Prostate gland (tissue), 2 donors: ENCODE results near the gene SORT1. TPM values are rescaled to one million over a fixed set of nuclear protein-coding genes. Genes with fewer than 3 reads are reported as not detected.

Source experiments
- DNase-seq: peaks from one replicate; pipeline ENCODE4 v3.0.0-alpha.2; 2019; ENCODE audit warnings: low spot score
- H3K27ac ChIP-seq, 2 donors: fragments of 200-600 bp; sonication (generic); 2 replicates each; pipeline ENCODE4 v1.5.1; 2017 to 2019
- H3K27me3 ChIP-seq: fragments of 200-600 bp; sonication (generic); replicated peaks from 2 replicates; pipeline ENCODE4 v1.5.1; 2019; ENCODE audit not compliant: insufficient read depth
- H3K36me3 ChIP-seq, 2 donors: fragments of 200-600 bp; sonication (generic); 1 replicate in 1 of 2; 2 replicates in 1 of 2; pipeline versions ENCODE4 v1.5.1 to v1.8.1; 2017 to 2019
- H3K4me1 ChIP-seq: fragments of 200-600 bp; sonication (generic); replicated peaks from 2 replicates; pipeline ENCODE4 v1.5.1; 2019
- H3K4me3 ChIP-seq, 2 donors: fragments of 200-600 bp; sonication (generic); 2 replicates each; pipeline ENCODE4 v1.5.1; 2017 to 2019
- H3K9me3 ChIP-seq: fragments of 200-600 bp; sonication (generic); 2 replicates; pipeline ENCODE4 v1.5.1; 2017
- POLR2A ChIP-seq: fragments of 450-650 bp; IDR thresholded peaks from one replicate; pipeline ENCODE4 v1.6.1; 2016; ENCODE audit warnings: antibody characterized with exemption, mild to moderate bottlenecking
- POLR2AphosphoS5 ChIP-seq: sonication (generic); formaldehyde crosslinking; IDR thresholded peaks from one replicate; pipeline ENCODE4 v1.6.1; 2017; ENCODE audit warnings: antibody characterized with exemption
- WGBS: methylation state at CpG from one replicate; pipeline ENCODE4 v1.1.5; 2018; 5-methylcytosine and 5-hydroxymethylcytosine counted together
- intact Hi-C: fragments of 100-400 bp; cut with DNase I; formaldehyde crosslinking; loops from one replicate; pipeline ENCODE4 v1.14.2; 2022
- total RNA-seq, 2 donors: library from RNA; depleted of rRNA; stranded (reverse); fragments of >200 nt; gene quantifications; one replicate each; pipeline ENCODE4 v1.1.0, GENCODE V29; 2016
- TF ChIP-seq, protein P1 (sequence below), 4 experiments: fragments of 200-600 bp in 2 of 4; fragments of 450-650 bp in 2 of 4; sonication (generic) in 2 of 4; IDR thresholded peaks; 1 replicate in 3 of 4; 2 replicates in 1 of 4; pipeline ENCODE4 v1.5.1; 2016 to 2019; ENCODE audit warnings: antibody characterized with exemption in 4 of 4, mild to moderate bottlenecking in 2 of 4, moderate library complexity in 2 of 4

The SORT1 gene
- total RNA-seq, 2 donors from 2014 or later: 34.0 to 164 TPM

DNA sequence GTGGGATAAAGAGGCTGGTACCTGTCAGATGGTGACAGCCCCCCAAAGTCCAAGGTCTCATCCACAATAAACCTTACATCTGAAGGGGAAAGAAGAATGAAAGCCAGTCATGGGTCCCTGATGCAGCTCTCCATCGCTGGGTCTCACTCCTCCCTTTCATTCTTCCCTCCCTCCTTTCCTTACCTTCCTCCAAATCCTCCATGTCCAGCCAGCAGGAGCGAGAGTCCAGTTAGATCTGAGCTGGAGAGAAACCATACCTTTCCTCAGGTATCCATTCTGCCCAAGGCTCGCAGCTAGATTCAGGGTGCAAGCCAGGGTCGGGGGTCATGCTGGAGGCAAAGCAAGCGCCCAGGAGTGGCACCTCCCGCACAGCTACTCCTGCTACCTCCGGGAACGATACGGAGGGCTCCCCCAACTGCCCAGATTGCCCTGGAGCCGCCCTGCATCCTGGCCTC, 115.2 kb downstream of the SORT1 start:
- peak overlapping the region; percentile 85 to 87 for H3K27ac ChIP-seq
- TF ChIP-seq POLR2AphosphoS5 (no peak), POLR2A (no peak)
- TF ChIP-seq, protein P1, sequence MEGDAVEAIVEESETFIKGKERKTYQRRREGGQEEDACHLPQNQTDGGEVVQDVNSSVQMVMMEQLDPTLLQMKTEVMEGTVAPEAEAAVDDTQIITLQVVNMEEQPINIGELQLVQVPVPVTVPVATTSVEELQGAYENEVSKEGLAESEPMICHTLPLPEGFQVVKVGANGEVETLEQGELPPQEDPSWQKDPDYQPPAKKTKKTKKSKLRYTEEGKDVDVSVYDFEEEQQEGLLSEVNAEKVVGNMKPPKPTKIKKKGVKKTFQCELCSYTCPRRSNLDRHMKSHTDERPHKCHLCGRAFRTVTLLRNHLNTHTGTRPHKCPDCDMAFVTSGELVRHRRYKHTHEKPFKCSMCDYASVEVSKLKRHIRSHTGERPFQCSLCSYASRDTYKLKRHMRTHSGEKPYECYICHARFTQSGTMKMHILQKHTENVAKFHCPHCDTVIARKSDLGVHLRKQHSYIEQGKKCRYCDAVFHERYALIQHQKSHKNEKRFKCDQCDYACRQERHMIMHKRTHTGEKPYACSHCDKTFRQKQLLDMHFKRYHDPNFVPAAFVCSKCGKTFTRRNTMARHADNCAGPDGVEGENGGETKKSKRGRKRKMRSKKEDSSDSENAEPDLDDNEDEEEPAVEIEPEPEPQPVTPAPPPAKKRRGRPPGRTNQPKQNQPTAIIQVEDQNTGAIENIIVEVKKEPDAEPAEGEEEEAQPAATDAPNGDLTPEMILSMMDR (IDR thresholded peaks at IDR 0.05): no peak
- 4% methylated on average over 10 of the region's 10 CpGs for WGBS

DNA sequence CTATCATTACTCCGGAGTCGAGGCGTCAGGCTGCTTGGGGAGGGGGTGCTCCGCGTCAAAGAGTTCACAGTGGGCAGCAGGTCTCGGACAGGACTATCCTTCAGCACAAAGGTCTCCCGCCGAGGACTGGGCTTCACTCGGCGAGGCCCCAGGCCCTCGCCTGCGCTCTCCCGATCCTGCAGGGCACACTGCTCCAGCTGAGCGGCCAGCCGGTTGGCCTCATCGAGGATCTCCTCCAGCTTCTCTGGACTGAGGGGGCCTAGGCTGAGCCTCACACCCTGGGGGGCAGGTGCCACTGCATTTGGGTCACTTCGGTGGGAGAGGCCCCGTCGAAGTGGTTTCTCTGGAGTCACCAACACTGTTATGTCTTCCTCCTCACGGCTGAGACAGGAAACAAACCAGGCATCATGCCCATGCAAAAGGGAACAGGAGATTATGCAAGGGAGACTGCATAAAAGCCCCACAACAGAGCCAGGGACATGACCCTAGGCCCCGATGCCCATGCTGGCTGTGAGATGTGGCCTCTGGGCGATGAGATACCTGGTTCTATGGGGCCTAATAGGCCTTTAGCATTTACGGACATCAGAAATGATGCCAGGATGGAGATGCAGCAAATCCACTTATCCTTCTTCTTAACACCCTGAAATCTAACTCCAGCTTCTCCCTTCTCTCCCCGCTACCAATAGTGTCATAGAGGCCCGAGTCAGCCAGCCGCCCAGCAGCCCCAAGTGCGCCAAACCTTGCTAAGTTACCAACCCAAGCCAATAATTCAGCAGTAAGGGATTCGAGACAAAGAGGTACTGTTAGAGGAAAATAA, 115.8 kb downstream of the SORT1 start:
- 58% methylated on average over 28 of the region's 28 CpGs for WGBS
- intact Hi-C loops: loop anchor here (2.0 kb wide), 1 partner anchor 117 kb away; no protein-coding TSS in a partner anchor
- H3K27ac ChIP-seq: no peak overlapping the region
- peak overlapping the region in 1 of 2 donors; percentile 48 for H3K4me3 ChIP-seq
- H3K4me1 ChIP-seq: peaks cover 4% of the 10 kb centered on the region
- no peaks in the 10 kb centered on the region for H3K36me3 ChIP-seq
- no peaks in the 10 kb centered on the region for H3K27me3 ChIP-seq
- TF ChIP-seq, protein P1 (IDR thresholded peaks at IDR 0.05): no peak
- TF ChIP-seq POLR2AphosphoS5 (no peak), POLR2A (no peak)
- no peak for DNase-seq
- H3K9me3 ChIP-seq: no peaks in the 10 kb centered on the region

More for the DNA sequence above, 115.2 kb downstream of the SORT1 start:
- intact Hi-C loops: loop anchor here (2.0 kb wide), 1 partner anchor 116 kb away; no protein-coding TSS in a partner anchor
- DNase-seq: no peak
- no peaks in the 10 kb centered on the region for H3K36me3 ChIP-seq
- H3K4me3 ChIP-seq: peak overlapping the region; percentile 44 to 48
- no peaks in the 10 kb centered on the region for H3K27me3 ChIP-seq
- no peaks in the 10 kb centered on the region for H3K9me3 ChIP-seq
- peaks cover 4% of the 10 kb centered on the region for H3K4me1 ChIP-seq

DNA sequence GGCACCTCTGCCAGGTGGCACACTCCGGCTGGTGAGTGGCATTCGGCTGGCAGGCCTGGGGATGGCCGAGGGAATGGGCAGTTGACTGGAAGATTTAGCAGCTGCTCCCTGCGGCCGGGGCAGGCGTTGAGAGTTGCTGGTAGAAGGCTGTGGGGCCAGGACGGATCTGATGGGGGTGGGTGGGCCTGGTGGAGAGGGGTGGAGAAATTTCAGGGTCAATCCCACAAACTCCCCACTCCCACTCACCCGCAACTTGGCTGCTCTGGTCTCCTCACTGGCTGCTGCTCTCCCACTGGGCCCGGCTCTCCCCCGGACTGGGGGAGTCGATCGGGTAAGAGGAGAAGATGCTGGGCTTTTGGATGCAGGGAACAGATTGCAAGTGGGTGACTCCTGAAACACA, 116.9 kb downstream of the SORT1 start:
- peaks cover 4% of the 10 kb centered on the region for H3K4me1 ChIP-seq
- intact Hi-C loops: no loop called here
- H3K4me3 ChIP-seq: no peak overlapping the region
- no peak overlapping the region for H3K27ac ChIP-seq
- no peaks in the 10 kb centered on the region for H3K36me3 ChIP-seq
- WGBS: 93% methylated on average over 12 of the region's 12 CpGs
- TF ChIP-seq POLR2AphosphoS5 (no peak), POLR2A (no peak)
- TF ChIP-seq, protein P1 (IDR thresholded peaks at IDR 0.05): no peak
- H3K9me3 ChIP-seq: no peaks in the 10 kb centered on the region
- H3K27me3 ChIP-seq: no peaks in the 10 kb centered on the region
- DNase-seq: no peak

DNA sequence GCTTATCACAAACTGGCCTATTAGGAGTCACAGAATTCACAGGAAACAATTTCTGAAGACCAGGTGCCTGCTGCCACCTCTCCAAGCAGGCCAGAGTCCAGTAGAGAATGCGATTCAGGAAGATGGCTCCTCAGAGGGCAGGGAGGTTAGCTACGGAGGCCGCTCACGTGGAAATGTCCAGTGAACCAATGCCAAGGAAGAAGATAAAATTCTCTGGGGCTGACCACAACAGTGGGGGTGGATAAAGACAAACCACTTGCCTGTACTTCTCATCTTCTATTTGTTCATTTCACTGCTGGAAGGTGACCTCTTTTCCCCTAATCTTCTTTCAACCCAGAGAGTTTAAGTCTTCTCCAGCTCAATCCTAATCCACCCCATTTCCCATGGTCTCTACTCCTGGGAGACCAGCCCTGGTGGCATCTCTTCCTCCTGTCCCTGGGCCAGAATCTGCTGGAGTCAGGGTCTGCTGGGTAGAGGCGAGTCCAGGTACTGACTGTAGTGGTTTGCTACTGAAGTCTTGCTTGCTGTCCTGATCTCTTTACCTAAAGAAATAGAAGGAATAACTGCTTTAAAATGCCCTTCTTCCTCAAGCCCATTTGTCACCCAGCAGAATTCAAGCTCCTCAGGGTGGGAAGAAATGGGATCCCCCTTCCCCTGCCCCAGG, 118.0 kb downstream of the SORT1 start:
- intact Hi-C loops: no loop called here
- Histone ChIP-seq H3K27me3 (no peaks in the 10 kb centered on the region), H3K4me1 (peaks cover 10% of the 10 kb centered on the region), H3K36me3 (no peaks in the 10 kb centered on the region), H3K9me3 (no peaks in the 10 kb centered on the region), H3K27ac (no peak overlapping the region), H3K4me3 (no peak overlapping the region)
- DNase-seq: no peak
- TF ChIP-seq, protein P1 (IDR thresholded peaks at IDR 0.05): no peak
- TF ChIP-seq POLR2AphosphoS5 (no peak), POLR2A (no peak)
- WGBS: 96% methylated on average over 5 of the region's 5 CpGs
